GM19324 (cell line): ENCODE data around the gene PRR14.

Experiments
- ATAC-seq: cut with Tn5 transposase; IDR thresholded peaks from one replicate; pipeline ENCODE4 v1.9.1; 2021; ENCODE audit warnings: mild to moderate bottlenecking, moderate library complexity; ENCODE audit not compliant: unreplicated experiment, low FRiP score

Gene PRR14

DNA sequence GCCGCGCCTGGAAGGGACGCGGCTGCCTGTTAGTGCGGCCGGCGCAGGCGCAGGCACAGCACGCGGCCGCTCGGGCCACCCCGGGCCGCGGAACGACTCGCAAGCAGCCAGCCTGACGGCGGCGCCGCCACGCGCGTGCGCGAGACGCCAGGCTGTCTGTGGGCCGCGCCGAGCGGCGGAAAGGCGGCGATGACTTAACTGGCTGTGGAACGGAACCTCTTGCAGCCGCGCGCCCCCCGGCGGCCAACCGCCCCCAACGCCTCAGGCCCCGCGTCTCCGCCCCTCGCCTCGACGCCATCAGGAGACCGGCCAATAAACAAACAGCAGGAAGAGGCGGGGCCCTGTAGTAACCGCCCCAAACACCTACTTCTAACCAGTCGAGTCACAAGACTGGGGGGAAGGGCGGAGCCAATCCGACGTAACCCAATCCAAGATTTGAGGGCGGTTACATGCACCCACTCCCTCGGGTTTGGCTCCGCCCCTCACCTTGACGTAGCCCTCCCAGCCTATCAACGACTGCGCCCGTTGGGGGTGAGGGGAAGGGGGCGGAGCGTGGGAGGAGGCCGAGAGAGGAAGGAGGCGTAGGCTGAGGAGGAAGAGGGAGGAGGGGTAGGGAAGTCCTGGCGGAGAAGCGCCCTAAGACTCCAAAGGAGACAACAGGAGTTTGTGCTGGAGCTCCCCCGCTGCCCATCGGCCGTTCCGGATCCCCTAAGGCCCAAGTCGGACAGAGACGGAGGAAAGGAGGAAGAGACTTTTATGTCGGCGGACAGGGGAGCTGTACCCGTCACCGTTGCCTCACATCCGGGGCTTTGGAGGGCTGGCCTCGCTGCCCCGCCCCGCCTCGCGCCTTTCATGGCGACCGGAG, 7.3 kb downstream of the PRR14 start, which contains the start of gene FBRS:
Gene FBRS, plus strand, starts transcription at position 566 of the 865 bp plus-strand sequence. CDS start 1,088 bp downstream, outside the sequence.
- ATAC-seq = peak; percentile 79

- ATAC-seq = peak; percentile 18
Observed at GRCh38 chr16:30658731-30659506, 8.2 kb downstream of the PRR14 start.

- no peak for ATAC-seq
Observed at GRCh38 chr16:30659507-30660423, 9.0 kb downstream of the PRR14 start.

DNA sequence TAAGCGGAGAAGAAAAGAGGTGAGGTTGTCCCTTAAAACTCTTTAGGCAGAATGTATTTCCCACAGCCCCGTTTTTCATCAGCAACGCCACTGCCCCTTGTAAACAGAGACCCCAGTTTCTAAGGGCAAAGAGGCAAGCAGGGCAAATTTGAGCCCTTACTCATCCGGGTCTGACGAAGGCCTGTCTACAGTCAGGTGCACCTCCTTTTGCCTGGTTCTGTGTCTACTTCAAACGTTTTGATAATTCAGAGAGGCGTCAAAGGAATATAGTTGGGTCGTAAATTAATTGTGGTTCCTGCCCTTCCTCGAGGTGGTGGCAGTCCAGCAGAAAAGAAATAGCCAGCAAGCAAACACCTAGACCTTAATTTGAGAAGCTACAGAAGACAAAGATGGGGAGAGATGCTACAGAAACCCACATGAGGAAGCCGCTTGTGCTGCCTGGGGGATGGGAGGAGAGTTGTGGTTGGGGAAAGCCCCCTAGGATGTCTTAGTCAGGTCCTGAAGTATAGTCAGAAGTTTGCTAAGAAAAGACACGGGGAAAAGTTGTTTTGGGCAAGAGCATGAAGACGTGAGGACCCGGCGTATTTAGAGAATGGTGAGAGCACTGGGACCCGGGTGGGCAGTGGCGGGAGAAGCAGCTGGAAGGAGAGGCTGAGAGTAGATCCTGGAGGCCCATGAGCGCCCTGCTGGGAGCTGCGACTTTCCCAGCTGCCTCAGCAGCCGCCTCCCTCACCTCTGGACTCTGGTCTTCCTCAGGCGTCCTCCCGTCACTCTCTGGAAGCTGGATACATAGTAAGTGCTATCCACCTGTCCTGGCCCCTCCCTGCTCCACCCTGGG, 9.9 kb downstream of the PRR14 start:
- ATAC-seq = no peak

GRCh38 chr16:30662449-30662848, 11.7 kb downstream of the PRR14 start:
- no peak for ATAC-seq

DNA sequence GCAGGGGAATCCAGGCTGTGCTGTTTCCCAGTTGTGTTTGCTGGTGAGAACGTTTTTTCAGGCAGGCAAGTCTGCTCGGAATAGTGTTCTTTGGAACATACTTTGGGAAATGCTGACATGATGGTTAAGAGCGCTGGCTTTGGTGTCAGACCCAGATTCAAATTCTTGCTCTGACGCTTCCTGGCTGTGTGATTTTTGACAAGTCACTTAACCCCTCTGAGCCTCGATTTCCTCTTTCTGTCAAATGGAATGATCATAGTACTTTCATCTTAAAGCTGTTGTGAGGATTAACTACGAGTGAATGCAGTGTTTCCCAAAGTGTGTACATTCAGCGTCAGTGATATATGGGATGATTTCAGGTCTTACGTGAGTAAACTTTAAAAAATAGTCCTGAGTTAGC, 12.3 kb downstream of the PRR14 start:
- no peak for ATAC-seq

DNA sequence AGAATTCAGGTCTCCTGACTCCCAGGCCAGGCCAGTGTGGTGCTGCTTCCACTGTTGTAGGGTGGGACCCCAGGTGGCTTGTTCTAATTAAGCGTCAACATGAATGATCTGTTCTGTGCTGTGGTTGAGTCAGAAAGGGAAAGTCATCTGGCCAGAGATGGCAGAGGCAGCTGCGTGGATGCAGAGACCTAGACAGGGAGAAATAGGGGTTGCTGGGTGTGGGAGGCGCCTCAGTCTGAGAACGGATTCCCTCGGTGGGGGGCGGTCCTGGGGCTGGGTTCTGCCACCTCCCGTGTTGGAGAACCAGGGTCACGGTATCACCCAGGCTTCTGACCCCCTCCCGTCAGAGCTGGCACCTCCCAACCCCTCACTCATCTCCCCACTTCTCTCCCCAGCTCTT, 13.1 kb downstream of the PRR14 start:
- no peak for ATAC-seq

- no peak for ATAC-seq
Observed at GRCh38 chr16:30664616-30665109, 13.9 kb downstream of the PRR14 start.

DNA sequence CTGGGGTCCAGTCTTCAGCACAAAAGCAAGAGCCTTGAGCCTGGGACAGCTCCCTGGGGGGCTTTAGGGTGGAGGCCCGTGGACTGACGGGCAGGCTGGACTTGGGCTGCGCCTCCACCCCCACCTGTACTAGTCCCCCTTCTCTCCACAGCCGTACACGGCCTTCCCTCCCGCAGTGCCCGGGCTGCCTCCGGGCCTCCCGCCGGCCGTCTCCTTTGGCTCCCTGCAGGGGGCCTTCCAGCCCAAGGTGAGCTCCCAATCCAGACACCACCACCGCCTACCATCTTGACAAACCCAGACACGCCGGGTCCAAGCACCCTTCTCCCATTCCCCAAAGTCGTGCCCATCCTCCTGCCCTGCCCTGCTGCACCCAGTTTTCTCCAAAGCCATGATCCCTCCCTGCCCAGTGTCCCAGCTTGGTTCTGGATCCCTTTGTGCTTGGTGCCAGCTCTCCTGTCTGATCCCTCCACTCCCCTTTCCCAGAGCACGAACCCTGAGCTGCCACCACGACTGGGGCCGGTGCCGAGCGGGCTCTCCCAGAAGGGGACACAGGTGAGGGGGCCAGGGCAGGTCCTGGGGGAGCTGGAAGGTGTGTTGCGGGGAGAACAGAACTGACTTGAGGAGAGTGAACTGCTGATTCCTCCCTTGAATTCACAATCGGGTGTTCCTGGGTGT, 14.5 kb downstream of the PRR14 start:
- no peak for ATAC-seq

GRCh38 chr16:30665830-30666190, 15.1 kb downstream of the PRR14 start:
- no peak for ATAC-seq

DNA sequence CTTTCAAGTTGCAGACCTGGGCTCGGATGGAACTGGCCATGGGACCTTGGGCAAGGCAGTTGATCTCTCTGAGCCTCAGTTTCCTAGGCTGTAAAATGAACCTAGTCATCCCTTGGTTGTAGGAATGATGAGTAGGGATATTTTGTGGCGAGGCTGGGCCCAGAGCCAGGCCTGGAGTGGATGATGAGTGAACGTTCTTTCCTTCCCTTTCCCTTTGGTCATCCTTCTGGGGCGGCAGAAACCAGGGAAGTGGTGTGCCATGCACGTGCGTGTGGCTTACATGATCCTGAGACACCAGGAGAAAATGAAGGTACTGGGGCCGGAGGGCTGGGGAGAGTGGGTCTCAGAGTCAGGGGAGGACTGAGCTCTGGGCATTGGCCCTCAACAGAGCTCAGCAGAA, 15.9 kb downstream of the PRR14 start:
- no peak for ATAC-seq

DNA sequence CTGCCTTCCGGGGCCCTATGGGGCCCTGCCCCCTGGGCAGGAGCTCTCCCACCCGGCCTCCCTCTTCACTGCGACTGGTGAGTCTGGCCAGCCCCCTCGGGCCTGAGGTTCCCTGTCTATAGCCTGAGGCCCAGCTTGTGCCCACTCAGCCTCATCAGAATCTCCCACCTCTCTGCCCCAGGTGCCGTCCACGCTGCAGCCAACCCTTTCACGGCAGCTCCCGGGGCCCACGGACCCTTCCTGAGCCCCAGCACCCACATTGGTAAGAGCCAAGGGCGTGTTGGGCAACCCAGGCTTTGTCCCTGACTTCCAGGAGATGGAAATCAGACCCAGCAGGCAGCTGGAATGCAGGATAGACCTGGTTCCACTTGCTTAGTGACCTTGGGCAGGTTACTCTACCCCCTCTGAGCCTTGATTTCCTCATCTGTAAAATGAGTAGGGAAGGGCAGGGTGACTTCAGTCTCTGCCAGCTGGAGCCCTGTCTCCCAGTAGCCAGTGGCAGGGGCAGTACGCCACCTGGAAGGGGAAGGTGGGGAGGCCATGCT, 16.7 kb downstream of the PRR14 start:
- no peak for ATAC-seq

- no peak for ATAC-seq
Observed at GRCh38 chr16:30668393-30668792, 17.6 kb downstream of the PRR14 start.

- ATAC-seq = no peak
Observed at GRCh38 chr16:30669026-30669902, 18.5 kb downstream of the PRR14 start.

DNA sequence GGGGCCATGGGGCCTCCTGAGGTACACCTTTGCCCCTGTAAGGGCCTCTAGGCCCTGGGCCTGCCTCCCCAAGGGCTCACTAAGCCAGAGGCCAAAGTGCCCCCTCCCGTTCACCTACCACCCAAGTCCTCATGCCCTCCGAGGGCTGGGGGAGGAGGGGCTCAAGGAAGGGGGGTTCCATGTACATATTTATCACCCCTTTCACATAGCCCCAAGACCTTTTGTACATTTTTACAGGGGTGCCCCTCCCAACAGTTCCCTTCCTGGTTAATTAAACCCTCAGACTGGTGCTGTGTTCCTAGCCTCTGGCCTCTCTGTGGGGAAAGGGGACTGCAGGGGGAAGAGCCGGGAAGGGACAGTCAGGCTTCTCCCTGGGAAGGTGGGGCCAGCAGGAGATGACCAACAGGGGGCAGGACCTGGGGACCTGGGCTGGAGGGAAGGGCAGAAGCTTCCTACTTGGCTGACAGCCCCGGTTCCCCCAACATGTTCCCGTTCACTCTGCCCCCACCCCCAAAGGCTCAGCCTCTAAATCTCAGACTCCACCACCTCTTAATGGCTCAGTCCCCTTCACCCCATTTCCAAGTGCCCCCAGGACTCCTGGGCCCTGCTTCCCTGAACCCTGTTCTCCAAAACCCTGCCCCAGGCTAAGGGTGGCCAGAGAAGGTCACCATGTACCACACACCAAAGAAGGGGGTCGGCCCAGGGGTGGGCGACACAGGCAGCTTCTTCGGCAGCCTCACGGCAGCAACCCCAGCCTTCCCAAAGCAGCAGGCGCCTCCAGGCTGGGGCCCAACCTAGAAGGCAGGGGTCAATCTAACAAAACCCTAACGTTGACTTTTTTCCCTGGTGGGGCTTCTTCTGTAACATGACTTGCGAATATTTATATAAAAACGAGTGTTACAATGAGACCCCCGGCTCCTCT, 19.4 kb downstream of the PRR14 start:
- ATAC-seq = no peak

DNA sequence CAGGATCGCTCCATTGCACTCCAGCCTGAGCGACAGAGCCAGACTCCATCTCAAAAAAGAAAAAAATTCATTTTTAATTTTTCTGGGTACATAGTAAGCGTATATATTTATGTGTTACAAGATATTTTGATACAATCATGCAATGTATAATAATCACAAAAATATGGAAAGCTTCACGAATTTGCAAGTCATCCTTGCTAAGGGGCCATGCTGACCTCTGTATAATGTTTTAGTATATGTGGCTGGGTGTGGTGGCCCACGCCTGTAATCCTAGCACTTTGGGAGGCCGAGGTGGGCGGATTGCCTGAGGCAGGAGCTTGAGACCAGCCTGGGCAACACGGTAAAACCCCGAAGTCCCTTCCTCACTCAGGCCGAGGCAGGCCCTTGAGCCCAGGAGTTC, 24.4 kb downstream of the PRR14 start:
- no peak for ATAC-seq
